Bone marrow (tissue), 2 donors: ENCODE measurements around the gene ROCK2.

ENCODE experiments used
- DNase-seq, 2 donors: peaks; one replicate each; lab custom pipeline; 2025; lab: John Stamatoyannopoulos, UW

ROCK2 gene

GRCh38 chr2:11154016-11154922 is 190.2 kb downstream of the ROCK2 start:
- no peak for DNase-seq

GRCh38 chr2:11152591-11152990 is 191.8 kb downstream of the ROCK2 start:
- no peak for DNase-seq

- no peak for DNase-seq
These were observed 197.2 kb downstream of the ROCK2 start for GRCh38 chr2:11147263-11147662.

- no peak for DNase-seq
These were observed 198.4 kb downstream of the ROCK2 start for GRCh38 chr2:11146076-11146475.

- DNase-seq = no peak
These were observed 199.1 kb downstream of the ROCK2 start for GRCh38 chr2:11145350-11145749.

- no peak for DNase-seq
These were observed 199.7 kb downstream of the ROCK2 start for GRCh38 chr2:11144738-11145079.

GRCh38 chr2:11144077-11144737 is 200.2 kb downstream of the ROCK2 start:
- DNase-seq = no peak

GRCh38 chr2:11142987-11143386 is 201.4 kb downstream of the ROCK2 start:
- DNase-seq = no peak

- no peak for DNase-seq
These were observed 202.1 kb downstream of the ROCK2 start for GRCh38 chr2:11142330-11142729.

GRCh38 chr2:11141319-11141718 is 203.1 kb downstream of the ROCK2 start:
- DNase-seq = no peak

GRCh38 chr2:11140492-11140891 is 203.9 kb downstream of the ROCK2 start:
- no peak for DNase-seq

- DNase-seq = no peak
These were observed 210.1 kb downstream of the ROCK2 start for GRCh38 chr2:11134349-11134748.

GRCh38 chr2:11133936-11134320 is 210.5 kb downstream of the ROCK2 start:
- DNase-seq = no peak

- no peak for DNase-seq
These were observed 211.0 kb downstream of the ROCK2 start for GRCh38 chr2:11133238-11133935.

GRCh38 chr2:11132036-11132671 is 212.3 kb downstream of the ROCK2 start:
- DNase-seq = no peak

GRCh38 chr2:11131166-11131920 is 213.1 kb downstream of the ROCK2 start:
- no peak for DNase-seq
